MV-4-11 (cell line): Measurements from ENCODE around the gene CCDC38.
"Not testable (repeated sequence)": the region's sequence is repeated elsewhere in the genome, so short reads cannot be mapped to it uniquely, and the experiment has no call there.

Experiments used
- DNase-seq: peaks from one replicate; lab custom pipeline; 2025; lab: John Stamatoyannopoulos, UW

CCDC38 gene

DNA sequence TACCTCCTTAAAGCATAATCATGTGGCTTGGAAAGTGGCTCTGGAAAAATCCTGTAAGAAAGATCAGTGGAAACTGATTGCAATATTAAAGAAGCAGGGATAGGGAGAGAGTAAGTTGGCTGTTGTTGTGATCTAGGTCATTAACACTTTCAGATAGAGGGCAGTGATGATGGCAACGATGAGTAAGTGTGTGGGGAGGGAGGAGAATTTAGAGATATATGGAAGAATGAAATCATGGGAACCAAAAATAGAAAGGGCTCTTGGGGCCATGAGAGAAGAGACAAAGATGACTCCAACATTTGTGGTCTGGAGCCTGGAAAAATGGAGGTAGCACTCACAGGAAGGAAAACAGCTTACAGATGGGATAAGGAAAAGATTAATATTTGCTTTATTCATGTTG lies 60.3 kb downstream of the CCDC38 start:
- DNase-seq, result no peak

DNA sequence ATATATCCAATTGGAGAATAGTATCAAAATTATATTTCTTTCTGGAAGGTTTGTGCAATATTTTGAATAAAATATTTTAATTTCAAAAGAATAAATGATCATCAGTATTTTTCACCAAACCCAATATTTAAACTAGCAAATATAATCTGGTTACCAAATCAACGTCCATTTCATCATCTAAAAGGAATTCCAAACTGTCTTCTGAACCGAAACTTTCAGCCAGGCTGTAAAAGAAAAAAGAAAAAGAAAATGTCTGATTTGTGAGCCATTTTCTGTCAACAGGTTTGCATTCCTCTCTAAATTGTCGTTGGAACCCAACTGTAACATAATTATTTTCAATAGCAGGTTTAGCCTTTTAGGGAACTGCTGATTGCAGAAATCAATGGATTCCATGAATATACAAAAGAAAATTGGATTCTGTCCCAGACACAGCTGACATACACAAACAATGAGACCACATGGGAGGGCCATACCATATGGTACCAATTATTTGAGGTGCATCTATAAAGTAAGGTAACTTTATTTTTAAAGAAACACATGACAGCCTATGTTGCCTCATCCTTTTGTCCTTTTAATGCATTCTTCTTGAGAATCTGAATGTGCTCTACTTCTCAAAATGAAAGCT lies 61.0 kb downstream of the CCDC38 start:
- DNase-seq, result no peak

GRCh38 chr12:95880895-95881294 lies 61.5 kb downstream of the CCDC38 start:
- DNase-seq, result no peak

GRCh38 chr12:95877622-95878021 lies 64.8 kb downstream of the CCDC38 start:
- no peak for DNase-seq

DNA sequence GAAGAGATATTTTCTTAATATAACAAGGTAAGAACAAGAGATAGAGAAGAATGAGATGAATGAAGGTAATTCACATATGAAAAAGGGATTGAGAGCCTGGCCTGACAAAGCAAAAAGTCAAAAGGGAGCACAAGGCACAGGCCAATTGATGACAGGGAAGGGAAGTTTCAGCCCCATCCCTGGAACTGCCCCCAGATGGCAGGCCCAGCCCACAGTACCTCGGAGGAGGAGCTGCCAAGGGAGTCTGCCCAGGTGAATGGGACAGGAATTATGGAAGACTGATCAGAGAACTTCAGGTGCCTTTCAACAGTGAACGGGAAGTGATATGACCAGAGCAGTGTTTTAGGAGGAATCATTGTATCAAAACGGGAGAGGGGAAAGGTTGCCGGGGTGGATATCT lies 68.0 kb downstream of the CCDC38 start:
- DNase-seq, result no peak

GRCh38 chr12:95870897-95871296 lies 71.5 kb downstream of the CCDC38 start:
- DNase-seq, result no peak

- no peak for DNase-seq
Observed at GRCh38 chr12:95863337-95863736, 79.1 kb downstream of the CCDC38 start.

DNA sequence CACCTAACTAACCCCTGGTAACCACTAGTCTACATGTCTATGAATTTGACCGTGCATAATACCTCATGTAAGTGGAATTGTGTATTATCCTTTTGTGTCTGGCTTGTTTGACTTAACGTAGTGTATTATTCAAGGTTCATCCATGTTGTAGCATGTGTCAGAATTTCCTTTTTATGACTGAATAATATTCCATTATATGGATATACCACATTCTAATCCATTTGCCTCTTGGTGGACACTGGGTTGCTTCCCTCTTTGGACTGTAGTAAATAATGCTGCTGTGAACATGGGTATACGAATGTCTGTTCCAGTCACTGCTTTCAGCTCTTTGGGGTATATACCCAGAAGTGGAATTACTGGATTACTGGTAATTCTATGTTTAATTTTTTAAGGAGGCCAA lies 80.4 kb downstream of the CCDC38 start:
- DNase-seq, result no peak

DNA sequence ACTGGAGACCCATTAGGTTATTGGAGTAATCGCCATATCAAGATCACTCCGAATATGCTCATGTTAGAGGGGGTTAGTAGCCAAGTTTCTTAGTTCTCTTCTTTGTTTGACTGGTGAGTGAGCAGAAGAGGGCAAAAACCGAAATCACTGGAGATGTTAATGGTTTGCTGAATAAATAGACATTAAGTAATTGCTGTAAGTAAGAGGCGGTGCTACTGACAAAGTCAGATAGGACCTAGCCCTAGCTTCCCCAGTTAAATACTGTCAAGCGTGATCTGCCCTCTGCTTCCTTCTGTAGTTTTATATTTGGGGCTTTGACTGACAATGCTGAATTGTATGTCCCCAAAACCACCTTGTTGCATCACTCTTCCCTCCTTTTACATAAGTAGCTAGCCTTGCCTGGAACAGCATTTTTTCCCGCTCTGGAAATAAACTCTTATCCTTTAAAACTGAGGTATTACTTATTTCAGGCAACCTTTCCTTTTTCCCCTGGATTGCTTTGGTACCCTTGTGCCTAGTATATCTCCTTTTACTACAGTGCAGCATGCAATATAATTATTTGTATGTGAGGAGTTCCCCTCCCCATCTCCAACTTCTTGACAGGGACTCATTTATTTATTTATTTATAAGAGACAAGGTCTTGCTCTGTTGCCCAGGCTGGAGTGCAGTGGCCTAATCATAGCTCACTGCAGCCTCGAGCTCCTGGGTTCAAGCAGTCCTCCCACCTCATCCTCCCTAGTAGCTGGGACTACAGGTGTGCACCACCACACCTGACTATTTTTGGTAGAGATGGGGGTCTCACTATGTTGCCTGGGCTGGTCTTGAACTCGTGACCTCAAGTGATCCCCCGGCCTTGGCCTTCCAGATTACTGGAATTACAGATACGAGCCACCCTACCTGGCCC lies 82.2 kb downstream of the CCDC38 start:
- peak; percentile 20 for DNase-seq

DNA sequence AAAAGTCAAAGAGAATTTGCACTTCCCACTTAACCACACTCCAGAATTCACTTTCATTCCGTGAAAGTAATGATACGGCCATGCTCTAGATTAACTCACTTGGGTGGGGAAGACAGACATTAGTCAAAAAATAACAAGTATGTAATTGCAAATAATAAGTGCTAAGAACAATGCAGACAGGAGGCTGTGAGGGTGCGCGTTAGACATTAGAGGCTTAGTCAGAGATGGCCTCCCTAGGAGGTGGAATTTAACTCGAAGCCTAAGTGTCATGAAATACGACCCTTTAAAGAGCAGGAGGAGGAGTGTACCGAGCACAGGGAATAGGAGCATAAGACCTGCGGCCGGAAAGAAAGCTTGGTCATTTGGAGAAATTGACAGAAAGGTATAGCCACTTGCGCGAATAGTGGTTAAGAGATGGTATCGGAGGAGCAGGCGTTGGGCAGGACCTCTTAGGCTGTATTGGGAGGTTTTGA lies 83.0 kb downstream of the CCDC38 start:
- no peak for DNase-seq

- peak; percentile 97 for DNase-seq
Observed at GRCh38 chr12:95858451-95859343, 83.7 kb downstream of the CCDC38 start, which contains the start of gene SNRPF. Gene SNRPF (plus strand): TSS chr12:95858952. CDS start chr12:95859074, 122 bp downstream.

DNA sequence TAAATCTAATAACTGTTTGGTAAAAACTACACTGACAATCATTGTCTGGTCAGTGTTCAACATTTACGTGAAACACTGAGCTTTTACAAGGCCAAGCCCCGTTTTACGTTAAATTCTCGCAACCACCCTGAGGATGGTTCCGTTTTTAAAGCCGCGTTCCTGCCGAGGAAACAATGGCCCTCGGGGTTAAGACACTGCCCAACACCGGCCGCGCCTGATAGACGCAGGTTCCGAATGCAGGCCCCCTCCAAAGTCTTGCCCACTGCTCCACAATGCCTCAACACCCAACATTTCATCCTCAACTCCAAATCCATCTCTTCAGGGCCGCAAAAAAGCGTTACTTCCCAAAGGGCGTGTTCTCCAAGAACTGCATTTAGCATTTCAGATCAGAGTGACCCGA lies 84.6 kb downstream of the CCDC38 start:
- no peak for DNase-seq

- no peak for DNase-seq
Observed at GRCh38 chr12:95857156-95857555, 85.3 kb downstream of the CCDC38 start.

GRCh38 chr12:95852133-95852532 lies 90.3 kb downstream of the CCDC38 start:
- DNase-seq, result no peak

GRCh38 chr12:95851606-95852005 lies 90.8 kb downstream of the CCDC38 start:
- DNase-seq, result peak; percentile 5

DNA sequence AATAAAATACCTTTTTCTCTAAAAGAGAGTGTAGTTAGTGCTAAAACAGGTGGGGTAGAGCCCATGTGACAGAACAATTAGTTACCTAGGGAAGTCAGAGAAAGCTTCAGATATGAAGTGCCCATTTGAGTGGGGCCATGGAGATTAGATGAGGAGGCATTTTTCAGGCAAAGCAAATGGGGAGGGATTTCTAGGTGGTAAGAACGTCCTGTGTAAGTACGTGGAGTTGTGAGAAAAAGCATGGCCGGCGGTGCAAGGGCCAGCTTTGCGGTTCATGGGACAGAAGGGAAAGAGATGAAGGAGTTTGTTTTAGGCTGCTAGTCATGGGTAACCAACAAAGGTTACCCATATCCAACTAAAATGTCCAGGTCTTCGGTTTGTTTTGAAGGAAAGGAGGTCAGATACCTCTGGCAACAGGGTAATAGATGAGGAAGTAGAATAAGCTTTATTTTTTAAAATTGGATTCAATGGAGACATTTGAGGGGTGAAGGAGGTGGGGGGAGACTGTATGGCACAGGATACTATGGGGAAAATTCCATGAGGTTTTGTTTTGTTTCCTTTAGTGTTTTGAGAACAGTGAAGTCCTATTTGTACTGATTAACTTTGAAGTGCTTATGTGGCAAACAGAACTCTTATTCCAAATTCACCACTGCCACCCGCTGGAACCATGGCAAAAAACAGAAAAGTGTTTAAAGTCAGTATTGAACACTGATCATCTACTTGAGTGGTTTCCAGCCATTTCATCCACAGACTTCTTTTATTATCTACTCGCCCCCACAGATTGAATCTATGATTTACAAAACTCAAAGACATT lies 93.6 kb downstream of the CCDC38 start:
- peak; percentile 7 for DNase-seq

GRCh38 chr12:95842426-95842825 lies 100.0 kb downstream of the CCDC38 start:
- DNase-seq, result not testable (repeated sequence)

- DNase-seq, result no peak
Observed at GRCh38 chr12:95838125-95838524, 104.3 kb downstream of the CCDC38 start.

GRCh38 chr12:95837240-95838038 lies 105.0 kb downstream of the CCDC38 start:
- no peak for DNase-seq

DNA sequence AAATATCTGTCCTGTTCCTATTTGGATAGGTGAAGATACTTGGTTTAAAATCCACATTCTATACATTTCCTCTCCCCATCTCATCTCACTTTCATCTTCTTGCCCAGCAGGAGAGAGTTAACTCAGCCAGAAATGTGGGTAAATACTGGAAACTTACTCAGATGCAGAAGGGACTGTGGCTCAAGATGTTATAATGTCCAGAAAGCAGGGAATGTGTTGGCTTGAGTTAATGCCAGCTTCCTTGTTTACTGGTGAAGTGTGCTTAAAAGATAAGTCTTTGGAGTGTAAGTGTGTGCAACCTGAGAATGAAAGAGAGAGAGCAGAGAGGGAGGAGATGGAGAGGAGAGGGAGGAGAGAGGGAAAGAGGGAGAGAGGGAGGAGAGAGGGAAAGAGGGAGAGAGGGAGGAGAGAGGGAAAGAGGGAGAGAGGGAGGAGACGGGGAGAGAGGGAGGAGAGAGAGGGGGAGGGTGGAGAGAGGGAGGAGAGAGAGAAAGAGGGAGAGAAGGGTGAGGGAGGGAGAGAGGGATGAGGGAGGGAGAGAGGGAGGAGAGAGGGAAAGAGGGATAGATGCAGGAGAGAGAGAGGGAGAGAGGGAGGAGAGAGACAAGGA lies 105.7 kb downstream of the CCDC38 start:
- no peak for DNase-seq
